Mesenchymal stem cell (in vitro differentiated cells and primary cell): ENCODE measurements around the gene GALNT12.

ENCODE experiments used
- DNase-seq: peaks from one replicate; pipeline ENCODE4 v3.0.0-alpha.2; 2013
- H2AFZ ChIP-seq: one replicate; pipeline ENCODE4 v1.6.1; 2013; ENCODE audit warnings: low read depth, mild to moderate bottlenecking, control low read depth, inconsistent platforms, low read length, moderate library complexity
- H2AK5ac ChIP-seq: 2 replicates; pipeline ENCODE4 v1.6.1; 2013; ENCODE audit warnings: low read length, moderate library complexity, mild to moderate bottlenecking, inconsistent platforms; ENCODE audit not compliant: severe bottlenecking
- H2BK120ac ChIP-seq: one replicate; pipeline ENCODE4 v1.6.1; 2013; ENCODE audit warnings: low read depth, mild to moderate bottlenecking, inconsistent platforms, low read length, moderate library complexity
- H2BK12ac ChIP-seq, 2 experiments: one replicate each; pipeline ENCODE4 v1.6.1; 2013; ENCODE audit warnings: inconsistent platforms in 2 of 2, low read length in 2 of 2, mild to moderate bottlenecking in 2 of 2, moderate library complexity in 2 of 2, control low read depth in 1 of 2
- H2BK15ac ChIP-seq: one replicate; pipeline ENCODE4 v1.6.1; 2013; ENCODE audit warnings: mild to moderate bottlenecking, low read depth, inconsistent platforms; ENCODE audit not compliant: poor library complexity, severe bottlenecking
- H2BK5ac ChIP-seq: 2 replicates; pipeline ENCODE4 v1.6.1; 2013; ENCODE audit warnings: low read depth, mild to moderate bottlenecking, low read length, control low read depth, inconsistent platforms; ENCODE audit not compliant: poor library complexity, severe bottlenecking
- H3K14ac ChIP-seq, 2 experiments: one replicate each; pipeline ENCODE4 v1.6.1; 2013; ENCODE audit warnings: inconsistent platforms in 2 of 2, low read length in 2 of 2, control low read depth in 1 of 2, mild to moderate bottlenecking in 1 of 2, moderate library complexity in 1 of 2
- H3K18ac ChIP-seq, 2 experiments: one replicate each; pipeline ENCODE4 v1.6.1; 2013; ENCODE audit warnings: inconsistent platforms in 2 of 2, low read length in 2 of 2, control low read depth in 1 of 2, low read depth in 1 of 2, mild to moderate bottlenecking in 1 of 2
- H3K23ac ChIP-seq, 2 experiments: one replicate each; pipeline ENCODE4 v1.6.1; 2013; ENCODE audit warnings: inconsistent platforms in 2 of 2, low read length in 2 of 2, mild to moderate bottlenecking in 2 of 2, moderate library complexity in 2 of 2, control low read depth in 1 of 2
- H3K27ac ChIP-seq: 2 replicates; pipeline ENCODE4 v1.5.1; 2013; ENCODE audit warnings: mild to moderate bottlenecking, moderate library complexity, low read length, control low read depth, inconsistent platforms; ENCODE audit not compliant: poor library complexity, severe bottlenecking
- H3K27me3 ChIP-seq, 2 experiments: 2 replicates each; pipeline versions ENCODE4 v1.6.1 to v1.7.0; 2013; ENCODE audit warnings: low read length in 2 of 2, mild to moderate bottlenecking in 2 of 2, moderate library complexity in 2 of 2, control low read depth in 1 of 2, inconsistent platforms in 1 of 2; ENCODE audit not compliant: control insufficient read depth in 1 of 2, insufficient read depth in 1 of 2
- H3K36me3 ChIP-seq, 2 experiments: 2 replicates each; pipeline versions ENCODE4 v1.6.1 to v1.7.0; 2013; ENCODE audit warnings: low read length in 2 of 2, control low read depth in 1 of 2, inconsistent platforms in 1 of 2, low read depth in 1 of 2, mild to moderate bottlenecking in 1 of 2; ENCODE audit not compliant: insufficient read depth in 2 of 2, control insufficient read depth in 1 of 2
- H3K4ac ChIP-seq, 2 experiments: one replicate each; pipeline ENCODE4 v1.6.1; 2013; ENCODE audit warnings: inconsistent platforms in 2 of 2, low read length in 2 of 2, mild to moderate bottlenecking in 2 of 2, moderate library complexity in 2 of 2, control low read depth in 1 of 2, low read depth in 1 of 2
- H3K4me1 ChIP-seq: 2 replicates; pipeline ENCODE4 v1.6.1; 2013; ENCODE audit warnings: low read depth, low read length, control low read depth; ENCODE audit not compliant: control insufficient read depth, insufficient read depth
- H3K4me2 ChIP-seq: 2 replicates; pipeline ENCODE4 v1.6.1; 2013; ENCODE audit warnings: low read length, mild to moderate bottlenecking, inconsistent platforms; ENCODE audit not compliant: poor library complexity, severe bottlenecking
- H3K4me3 ChIP-seq, 2 experiments: 2 replicates each; pipeline versions ENCODE4 v1.5.1 to v1.7.0; 2013; ENCODE audit warnings: low read length in 2 of 2, mild to moderate bottlenecking in 2 of 2, control low read depth in 1 of 2, low read depth in 1 of 2; ENCODE audit not compliant: insufficient read depth in 1 of 2
- H3K79me1 ChIP-seq: replicated peaks from 2 replicates; pipeline ENCODE4 v1.6.1; 2013; ENCODE audit warnings: mild to moderate bottlenecking, control low read depth, low read length, inconsistent platforms; ENCODE audit not compliant: poor library complexity, severe bottlenecking
- H3K9ac ChIP-seq: 2 replicates; pipeline ENCODE4 v1.7.0; 2013; ENCODE audit warnings: mild to moderate bottlenecking, low read length, moderate library complexity
- H3K9me3 ChIP-seq: 2 replicates; pipeline ENCODE4 v1.7.0; 2013; ENCODE audit warnings: mild to moderate bottlenecking, low read length; ENCODE audit not compliant: control insufficient read depth
- H4K8ac ChIP-seq: one replicate; pipeline ENCODE4 v1.6.1; 2013; ENCODE audit warnings: inconsistent platforms, mild to moderate bottlenecking, low read length, moderate library complexity
- H4K91ac ChIP-seq: one replicate; pipeline ENCODE4 v1.6.1; 2013; ENCODE audit warnings: mild to moderate bottlenecking, low read length, inconsistent platforms
- whole genome bisulfite sequencing: methylation state at CpG from one replicate; pipeline ENCODE4 v1.1.7; 2013; ENCODE audit warnings: mixed read lengths; 5-methylcytosine and 5-hydroxymethylcytosine counted together

The GALNT12 gene

DNA sequence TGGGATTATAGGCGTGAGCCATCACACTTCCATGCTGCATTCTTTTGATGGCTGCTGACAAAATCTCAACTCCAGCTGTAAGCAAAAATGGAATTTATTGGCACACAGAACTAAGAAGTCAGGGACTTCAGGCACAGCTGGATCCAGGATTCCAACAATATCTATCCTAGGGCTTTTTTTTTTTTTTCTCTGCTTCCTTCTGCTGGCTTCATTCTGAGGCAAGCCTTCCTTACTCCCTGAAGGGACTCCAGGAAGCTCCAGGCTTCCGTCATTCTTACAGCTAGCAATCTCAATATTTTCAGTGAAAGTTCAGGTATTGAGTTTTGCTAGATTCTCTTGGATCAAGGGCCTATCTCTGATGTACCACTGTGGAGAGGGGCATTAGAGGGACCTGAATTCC, 66.1 kb downstream of the GALNT12 start:
- H3K36me3 ChIP-seq: no peaks in the 10 kb centered on the region
- no peak overlapping the region for H3K23ac ChIP-seq
- no peaks in the 10 kb centered on the region for H3K79me1 ChIP-seq
- no peak overlapping the region for H3K14ac ChIP-seq
- no peak overlapping the region for H2AFZ ChIP-seq
- H4K8ac ChIP-seq: no peak overlapping the region
- H2BK5ac ChIP-seq: no peak overlapping the region
- WGBS: 89% methylated on average over 1 of the region's 2 CpGs
- H2AK5ac ChIP-seq: no peak overlapping the region
- peaks cover 5% of the 10 kb centered on the region for H3K4me1 ChIP-seq
- no peak overlapping the region for H2BK15ac ChIP-seq
- DNase-seq: no peak
- peaks cover 26 to 30% of the 10 kb centered on the region in 2 experiments for H3K27me3 ChIP-seq
- no peak overlapping the region for H3K27ac ChIP-seq
- H3K4me2 ChIP-seq: no peak overlapping the region
- H2BK120ac ChIP-seq: no peak overlapping the region
- no peak overlapping the region for H3K4ac ChIP-seq
- H3K18ac ChIP-seq: peak overlapping the region in 1 of 2 experiments; percentile 25
- H3K9ac ChIP-seq: no peak overlapping the region
- H3K9me3 ChIP-seq: no peaks in the 10 kb centered on the region
- no peak overlapping the region for H3K4me3 ChIP-seq
- H4K91ac ChIP-seq: no peak overlapping the region
- H2BK12ac ChIP-seq: no peak overlapping the region

DNA sequence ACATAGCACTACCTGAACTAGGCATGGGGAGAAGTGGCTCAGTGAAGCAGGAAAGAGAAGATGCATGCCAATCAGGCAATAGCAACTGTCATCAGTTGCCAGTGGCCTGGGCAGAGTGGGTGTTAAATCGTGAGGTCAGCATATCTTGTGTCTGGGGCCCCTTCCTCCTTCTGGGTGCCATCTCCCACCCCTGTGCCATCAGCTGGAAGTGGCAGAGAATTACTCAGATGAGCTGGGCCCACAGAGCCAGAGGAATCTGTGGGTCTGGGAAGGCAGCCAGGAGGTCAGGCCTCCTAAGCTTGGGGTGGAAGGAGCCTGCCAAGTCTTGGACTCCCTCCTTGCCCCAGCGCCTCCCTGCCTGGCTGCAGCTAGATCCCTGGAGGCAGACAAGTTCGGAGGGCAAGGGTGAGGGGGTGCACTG, 66.5 kb downstream of the GALNT12 start:
- DNase-seq: no peak
- Histone ChIP-seq H3K14ac (no peak overlapping the region), H2BK12ac (no peak overlapping the region), H2BK120ac (no peak overlapping the region), H2BK5ac (no peak overlapping the region), H2AFZ (no peak overlapping the region), H3K23ac (no peak overlapping the region), H3K36me3 (no peaks in the 10 kb centered on the region), H3K4ac (no peak overlapping the region), H2BK15ac (peak overlapping the region; percentile 45), H3K4me2 (no peak overlapping the region), H4K91ac (no peak overlapping the region), H3K9me3 (no peaks in the 10 kb centered on the region), H3K4me3 (no peak overlapping the region), H3K18ac (peak overlapping the region; percentile 6 to 25), H3K27ac (no peak overlapping the region), H3K79me1 (no peaks in the 10 kb centered on the region), H3K4me1 (peaks cover 5% of the 10 kb centered on the region), H4K8ac (no peak overlapping the region), H3K27me3 (peaks cover 30% of the 10 kb centered on the region in 2 experiments), H3K9ac (no peak overlapping the region), H2AK5ac (no peak overlapping the region)
- WGBS: 94% methylated on average over 3 of the region's 3 CpGs

DNA sequence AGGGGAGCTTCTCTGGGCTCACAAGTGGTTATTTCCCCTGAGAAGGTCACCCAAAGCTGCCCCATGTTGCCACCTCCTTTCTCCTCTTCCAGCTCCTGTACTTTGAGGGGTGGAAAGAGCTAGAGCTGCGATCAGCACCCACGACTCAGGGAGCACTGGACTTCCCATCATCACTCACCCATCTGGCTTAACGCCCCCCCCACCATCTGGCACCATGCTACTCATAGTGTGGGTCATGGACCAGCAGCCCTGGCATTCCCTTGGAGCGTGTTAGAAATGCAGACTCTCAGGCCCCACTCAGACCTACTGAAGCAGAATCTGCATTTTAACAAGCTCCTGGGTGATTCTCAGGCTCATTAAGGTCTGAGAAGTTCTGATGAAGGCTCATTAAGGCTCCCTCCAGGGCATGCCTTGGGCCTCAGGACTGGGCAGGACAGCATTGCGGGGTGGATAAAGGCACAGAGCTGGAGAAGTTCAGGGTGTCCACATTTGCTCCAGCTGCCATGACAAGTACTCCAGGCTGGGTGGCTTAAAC, 67.3 kb downstream of the GALNT12 start:
- peaks cover 30 to 38% of the 10 kb centered on the region in 2 experiments for H3K27me3 ChIP-seq
- H3K9ac ChIP-seq: no peak overlapping the region
- H3K18ac ChIP-seq: no peak overlapping the region
- no peak overlapping the region for H2BK120ac ChIP-seq
- no peak overlapping the region for H3K14ac ChIP-seq
- no peaks in the 10 kb centered on the region for H3K9me3 ChIP-seq
- H3K4me1 ChIP-seq: peaks cover 5% of the 10 kb centered on the region
- H3K4ac ChIP-seq: no peak overlapping the region
- H3K4me3 ChIP-seq: no peak overlapping the region
- no peak overlapping the region for H2AK5ac ChIP-seq
- no peak overlapping the region for H2AFZ ChIP-seq
- H3K23ac ChIP-seq: no peak overlapping the region
- no peak overlapping the region for H4K91ac ChIP-seq
- no peak overlapping the region for H4K8ac ChIP-seq
- WGBS: 85% methylated on average over 5 of the region's 5 CpGs
- no peak overlapping the region for H3K27ac ChIP-seq
- H3K36me3 ChIP-seq: no peaks in the 10 kb centered on the region
- no peak overlapping the region for H3K4me2 ChIP-seq
- no peak overlapping the region for H2BK15ac ChIP-seq
- no peaks in the 10 kb centered on the region for H3K79me1 ChIP-seq
- H2BK12ac ChIP-seq: no peak overlapping the region
- H2BK5ac ChIP-seq: no peak overlapping the region
- DNase-seq: no peak

DNA sequence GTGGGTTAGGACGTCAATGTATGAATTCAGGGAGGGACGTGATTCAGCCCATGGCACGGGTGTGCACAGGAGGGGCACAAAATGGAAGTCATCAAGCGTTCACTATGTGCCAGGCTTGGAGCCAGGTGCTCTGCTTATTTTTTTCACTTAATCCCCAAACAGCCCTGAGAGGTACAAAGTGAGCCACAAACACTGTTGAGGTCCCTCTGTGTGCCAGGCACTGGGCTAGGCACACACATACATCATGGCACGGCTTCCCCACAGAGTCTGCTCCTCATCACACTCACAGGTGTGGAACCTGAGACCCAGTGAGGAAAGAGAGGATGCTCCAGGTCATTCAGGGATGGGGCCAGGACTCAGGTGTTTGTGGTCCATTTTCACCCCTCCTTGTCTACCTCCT, 68.1 kb downstream of the GALNT12 start:
- Histone ChIP-seq H4K91ac (no peak overlapping the region), H3K9me3 (no peaks in the 10 kb centered on the region), H3K4me3 (no peak overlapping the region), H4K8ac (no peak overlapping the region), H2AFZ (no peak overlapping the region), H2AK5ac (no peak overlapping the region), H3K4me1 (peaks cover 5% of the 10 kb centered on the region), H2BK120ac (no peak overlapping the region), H3K79me1 (no peaks in the 10 kb centered on the region), H2BK15ac (no peak overlapping the region), H3K4ac (no peak overlapping the region), H3K14ac (no peak overlapping the region), H3K27me3 (peaks cover 30 to 44% of the 10 kb centered on the region in 2 experiments), H3K18ac (no peak overlapping the region), H3K27ac (no peak overlapping the region), H3K4me2 (no peak overlapping the region), H3K23ac (no peak overlapping the region), H3K36me3 (no peaks in the 10 kb centered on the region), H2BK12ac (no peak overlapping the region), H2BK5ac (no peak overlapping the region), H3K9ac (no peak overlapping the region)
- no peak for DNase-seq
- 76% methylated on average over 5 of the region's 5 CpGs for WGBS
